RWPE2 (cell line): ENCODE data around the gene NKIRAS1.
A peak's percentile ranks its signal among the peaks of the same experiment; 100 is the strongest.

Source experiments
- ATAC-seq: fragments of 200-7000 bp; cut with Tn5 transposase; 3 replicates; pipeline ENCODE4 v1.9.1; 2021; ENCODE audit warnings: low read depth
- DNase-seq: peaks from one replicate; pipeline ENCODE4 v3.0.0-alpha.2; 2020; ENCODE audit warnings: low spot score
- H3K27ac ChIP-seq: fragments of 450-650 bp; 2 replicates; pipeline ENCODE4 v1.5.1; 2017; ENCODE audit warnings: mild to moderate bottlenecking; ENCODE audit not compliant: poor library complexity, severe bottlenecking
- H3K27me3 ChIP-seq: fragments of 250-450 bp; sonication (Bioruptor Pico); 2 replicates; pipeline ENCODE4 v1.5.1; 2021; ENCODE audit warnings: mild to moderate bottlenecking, moderate library complexity; ENCODE audit not compliant: insufficient read depth, poor library complexity, severe bottlenecking
- H3K36me3 ChIP-seq: fragments of 250-450 bp; sonication (Bioruptor Pico); 2 replicates; pipeline ENCODE4 v1.5.1; 2020; ENCODE audit warnings: low read depth, mild to moderate bottlenecking, moderate library complexity
- H3K4me1 ChIP-seq: fragments of 250-450 bp; sonication (Bioruptor Pico); 2 replicates; pipeline ENCODE4 v1.5.1; 2021; ENCODE audit warnings: mild to moderate bottlenecking, moderate library complexity; ENCODE audit not compliant: insufficient read depth, poor library complexity, severe bottlenecking
- H3K4me3 ChIP-seq: fragments of 250-450 bp; sonication (Bioruptor Pico); 2 replicates; pipeline ENCODE4 v1.5.1; 2021; ENCODE audit warnings: mild to moderate bottlenecking, moderate library complexity; ENCODE audit not compliant: severe bottlenecking
- H3K9me3 ChIP-seq: fragments of 250-450 bp; sonication (Bioruptor Pico); 2 replicates; pipeline ENCODE4 v1.5.1; 2021; ENCODE audit warnings: mild to moderate bottlenecking, moderate library complexity; ENCODE audit not compliant: severe bottlenecking
- CTCF ChIP-seq: fragments of 450-650 bp; IDR thresholded peaks from one replicate; pipeline ENCODE4 v1.5.1; 2017; ENCODE audit warnings: mild to moderate bottlenecking, moderate library complexity; ENCODE audit not compliant: poor library complexity, severe bottlenecking

The NKIRAS1 gene

DNA sequence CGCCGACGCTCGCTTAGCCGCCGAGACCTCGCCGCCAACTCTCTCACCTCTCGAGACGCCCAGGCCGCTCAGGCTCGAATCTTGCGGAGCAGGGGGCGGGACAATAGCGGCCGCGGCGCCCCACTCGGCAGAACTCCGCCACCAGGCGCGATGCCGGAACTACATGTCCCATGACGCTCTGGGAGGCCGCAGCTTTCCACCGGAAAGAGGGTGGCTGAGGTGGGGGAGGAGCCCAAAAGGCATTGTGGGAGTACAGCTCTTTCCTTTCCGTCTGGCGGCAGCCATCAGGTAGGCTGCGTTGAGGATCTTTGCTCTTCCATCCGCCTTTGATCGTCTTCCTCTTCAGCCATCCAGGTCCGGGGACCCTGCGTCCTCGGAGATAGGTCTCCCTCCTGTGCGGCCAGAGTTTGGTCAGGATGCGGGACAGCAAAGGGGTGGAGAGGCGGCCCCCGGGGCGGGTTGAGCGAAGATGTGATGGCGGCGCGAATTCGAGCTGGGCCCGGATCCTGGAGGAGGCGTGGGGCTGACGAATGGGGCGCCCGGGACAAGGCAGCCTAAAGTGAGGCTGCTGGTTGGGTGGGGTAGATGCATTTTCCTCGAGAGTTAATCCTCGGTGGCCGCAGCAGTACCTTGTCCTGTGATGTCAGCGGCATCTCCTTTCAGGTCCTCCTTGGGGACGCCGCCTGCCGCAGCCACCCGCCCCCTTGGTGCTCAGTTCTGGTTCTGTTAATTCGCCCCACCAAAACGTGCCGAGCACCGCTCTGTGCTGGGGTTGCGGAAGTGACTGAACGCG is at the start of gene NKIRAS1, which contains the start of gene RPL15:
Gene NKIRAS1, minus strand, starts transcription at position 105 of the 793 bp plus-strand sequence. CDS start 6,086 bp downstream, outside the sequence.
Gene RPL15, plus strand, starts transcription at position 247 of the 793 bp plus-strand sequence. CDS start 728 bp downstream, outside the sequence.
- H3K9me3 ChIP-seq = no peaks in the 10 kb centered on the region
- no peaks in the 10 kb centered on the region for H3K27me3 ChIP-seq
- peak; percentile 98 for DNase-seq
- no peak for TF ChIP-seq CTCF
- ATAC-seq = peak; percentile 90
- peak within 1 kb of the TSS; percentile 73 for H3K27ac ChIP-seq
- H3K36me3 ChIP-seq = peaks cover 36% of the 10 kb centered on the region
- H3K4me1 ChIP-seq = peaks cover 18% of the 10 kb centered on the region
- peak within 1 kb of the TSS; percentile 64 for H3K4me3 ChIP-seq

DNA sequence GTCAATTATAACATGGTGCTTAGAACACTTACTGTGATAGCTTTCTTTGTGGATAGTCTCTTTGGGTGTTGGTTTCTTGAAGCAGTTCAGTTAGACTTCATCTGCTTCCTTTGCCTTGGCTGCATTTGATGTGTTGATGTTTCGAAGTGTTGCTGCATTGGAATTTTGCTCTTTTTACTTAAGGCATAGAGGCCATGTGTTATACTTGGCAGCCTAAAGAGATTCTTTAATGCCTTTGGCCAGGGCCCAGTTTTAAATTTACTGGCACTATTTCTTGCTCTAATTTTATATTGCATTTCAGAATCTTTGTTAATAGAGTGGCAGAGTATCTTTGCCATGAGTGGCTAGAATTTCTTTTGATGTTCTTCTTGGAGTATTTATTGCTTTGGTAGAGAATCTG is 49.5 kb upstream of the NKIRAS1 start:
- Histone ChIP-seq H3K4me3 (no peak overlapping the region), H3K36me3 (peaks cover 57% of the 10 kb centered on the region), H3K9me3 (no peaks in the 10 kb centered on the region), H3K4me1 (peaks cover 27% of the 10 kb centered on the region), H3K27ac (no peak overlapping the region), H3K27me3 (no peaks in the 10 kb centered on the region)
- DNase-seq (no peak), ATAC-seq (no peak)
- no peak for TF ChIP-seq CTCF

DNA sequence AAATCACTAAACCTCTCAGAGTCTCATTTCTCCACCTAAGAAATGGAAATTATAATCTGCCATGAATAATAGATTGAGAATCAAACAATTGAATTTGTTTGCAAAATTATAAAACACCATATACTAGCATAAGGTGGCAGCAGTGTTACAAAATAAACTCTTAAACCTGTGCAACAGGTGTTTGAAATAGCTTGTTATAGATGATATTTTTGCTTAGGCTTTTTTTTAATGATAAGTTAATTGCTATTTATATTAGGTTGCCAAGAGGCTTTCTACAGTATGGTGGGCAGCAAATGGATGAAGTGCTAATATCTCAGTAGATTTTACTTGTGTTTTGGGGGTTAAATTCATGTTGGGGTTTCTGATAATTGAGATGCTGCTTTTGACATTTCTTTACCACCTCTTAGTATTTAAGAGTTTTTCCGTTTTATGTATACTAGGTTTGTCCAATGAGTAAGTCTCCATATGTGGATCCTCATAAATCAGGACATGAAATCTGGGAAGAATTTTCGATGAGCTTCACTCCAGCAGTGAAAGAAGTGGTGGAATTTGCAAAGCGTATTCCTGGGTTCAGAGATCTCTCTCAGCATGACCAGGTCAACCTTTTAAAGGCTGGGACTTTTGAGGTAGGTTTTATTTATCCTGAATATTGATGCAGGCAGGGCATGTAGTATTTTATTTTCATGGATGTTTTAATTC is 47.9 kb upstream of the NKIRAS1 start:
- peak overlapping the region; percentile 65 for H3K27ac ChIP-seq
- no peak for ATAC-seq
- H3K36me3 ChIP-seq = peaks cover 67% of the 10 kb centered on the region
- no peak for DNase-seq
- no peak overlapping the region for H3K4me3 ChIP-seq
- TF ChIP-seq CTCF = no peak
- H3K27me3 ChIP-seq = no peaks in the 10 kb centered on the region
- peaks cover 36% of the 10 kb centered on the region for H3K4me1 ChIP-seq
- no peaks in the 10 kb centered on the region for H3K9me3 ChIP-seq

DNA sequence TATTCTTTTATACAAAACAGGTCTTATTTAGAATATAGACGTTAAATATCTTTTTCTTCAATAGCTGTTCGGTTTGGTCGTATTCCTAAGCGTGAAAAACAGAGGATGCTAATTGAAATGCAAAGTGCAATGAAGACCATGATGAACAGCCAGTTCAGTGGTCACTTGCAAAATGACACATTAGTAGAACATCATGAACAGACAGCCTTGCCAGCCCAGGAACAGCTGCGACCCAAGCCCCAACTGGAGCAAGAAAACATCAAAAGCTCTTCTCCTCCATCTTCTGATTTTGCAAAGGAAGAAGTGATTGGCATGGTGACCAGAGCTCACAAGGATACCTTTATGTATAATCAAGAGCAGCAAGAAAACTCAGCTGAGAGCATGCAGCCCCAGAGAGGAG is 45.1 kb upstream of the NKIRAS1 start:
- Histone ChIP-seq H3K4me1 (peaks cover 34% of the 10 kb centered on the region), H3K36me3 (peaks cover 48% of the 10 kb centered on the region), H3K9me3 (no peaks in the 10 kb centered on the region), H3K27me3 (no peaks in the 10 kb centered on the region), H3K27ac (no peak overlapping the region), H3K4me3 (no peak overlapping the region)
- DNase-seq (no peak), ATAC-seq (no peak)
- TF ChIP-seq CTCF = no peak

GRCh38 chr3:23961066-23961465 is 44.3 kb upstream of the NKIRAS1 start:
- no peaks in the 10 kb centered on the region for H3K27me3 ChIP-seq
- H3K4me1 ChIP-seq = peaks cover 34% of the 10 kb centered on the region
- peak overlapping the region; percentile 75 for H3K27ac ChIP-seq
- no peak for TF ChIP-seq CTCF
- H3K36me3 ChIP-seq = peaks cover 42% of the 10 kb centered on the region
- DNase-seq (no peak), ATAC-seq (peak; percentile 51; the same call in 2 of the 3 replicates)
- no peaks in the 10 kb centered on the region for H3K9me3 ChIP-seq
- H3K4me3 ChIP-seq = no peak overlapping the region
